Fibroblast of skin of scalp (primary cell): ENCODE results near the gene ADM.
A peak's percentile ranks its signal among the peaks of the same experiment; 100 is the strongest.

Experiments used
- DNase-seq: peaks from one replicate; pipeline ENCODE4 v3.0.0-alpha.2; 2013

The ADM gene

DNA sequence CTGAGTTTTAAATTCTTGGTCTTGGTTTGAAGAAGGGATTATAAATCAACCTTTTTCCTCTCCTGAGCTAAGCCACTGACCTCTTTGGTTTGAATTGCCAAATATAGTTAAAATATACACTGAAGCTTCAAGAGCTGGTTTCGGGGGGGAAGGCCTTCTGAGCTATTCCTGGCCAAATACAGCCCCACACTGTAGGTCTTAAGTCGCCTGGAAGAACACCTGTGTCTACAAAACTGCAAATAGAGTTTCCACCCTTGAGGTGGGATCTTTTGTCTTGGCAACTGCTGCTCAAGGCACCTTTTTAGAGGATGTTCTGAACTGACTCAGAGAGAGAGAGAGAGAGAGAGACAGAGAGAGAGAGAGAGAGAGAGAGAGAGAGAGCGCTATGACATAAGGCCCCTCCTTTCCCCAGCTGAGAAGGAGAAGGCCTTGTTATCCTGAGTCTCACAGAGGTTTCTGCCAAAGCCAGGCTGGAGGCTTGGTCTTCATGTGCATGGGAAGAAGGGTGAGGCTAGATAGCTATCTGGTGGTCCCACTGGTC, 5.5 kb downstream of the ADM start:
- peak; percentile 54 for DNase-seq

- DNase-seq: no peak
These were observed 6.9 kb downstream of the ADM start for GRCh38 chr11:10311802-10312201.

DNA sequence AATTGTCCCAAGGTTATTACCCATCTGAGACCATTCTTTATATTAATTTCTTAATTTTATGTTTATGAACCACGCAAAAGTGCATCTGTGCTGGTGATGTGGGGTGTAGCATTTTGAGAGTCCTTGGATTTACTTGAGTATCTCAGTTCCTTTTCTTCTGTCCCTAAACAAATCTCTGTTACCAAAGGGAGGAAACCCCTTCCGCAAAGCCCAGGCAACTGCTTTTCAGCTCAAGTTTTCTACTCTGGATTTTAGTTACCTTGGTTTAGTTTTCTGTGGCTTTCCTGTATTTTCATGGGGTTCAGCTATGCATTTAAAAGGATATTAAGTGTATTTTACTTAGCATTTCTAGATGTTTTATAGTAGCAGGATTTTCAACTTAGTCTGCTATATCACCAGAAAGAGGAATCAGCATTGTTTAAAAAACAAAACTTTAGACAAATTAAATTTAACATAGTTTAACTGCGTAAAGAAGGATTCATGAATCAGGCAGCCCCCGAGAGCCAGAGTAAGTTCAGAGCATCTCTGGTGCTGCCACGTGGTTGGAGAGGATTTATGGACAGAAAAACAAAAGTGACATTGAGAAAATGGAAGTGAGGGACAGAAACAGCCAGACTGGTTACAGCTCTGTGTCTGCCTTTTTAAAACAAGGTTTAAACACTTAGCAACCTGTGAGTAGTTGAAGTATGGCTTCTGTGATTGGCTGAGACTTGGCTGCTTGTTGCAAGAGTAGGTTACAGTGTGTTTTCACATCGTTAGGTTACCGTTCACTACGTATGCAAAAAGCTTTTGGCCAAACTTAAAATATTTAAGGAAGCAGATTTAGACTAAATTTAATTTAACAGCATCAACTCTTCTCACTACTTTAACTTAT, 9.6 kb downstream of the ADM start:
- DNase-seq: peak; percentile 44

DNA sequence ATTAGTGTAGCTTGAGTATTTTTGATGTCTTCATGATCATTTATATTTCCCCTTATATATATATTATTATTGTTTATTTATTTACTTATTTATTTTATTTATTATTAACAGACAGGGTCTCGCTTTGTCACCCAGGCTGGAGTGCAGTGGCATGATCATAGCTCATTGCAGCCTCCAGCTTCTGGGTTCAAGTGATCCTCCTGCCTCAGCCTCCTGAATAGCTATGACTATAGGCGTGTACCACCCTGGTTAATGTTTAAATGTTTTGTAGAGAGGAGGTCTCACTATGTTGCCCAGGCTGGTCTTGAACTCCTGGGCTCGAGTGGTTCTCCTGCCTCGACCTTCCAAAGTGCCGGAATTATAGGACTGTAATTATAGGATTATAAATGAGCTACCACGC, 10.2 kb downstream of the ADM start:
- DNase-seq: no peak

DNA sequence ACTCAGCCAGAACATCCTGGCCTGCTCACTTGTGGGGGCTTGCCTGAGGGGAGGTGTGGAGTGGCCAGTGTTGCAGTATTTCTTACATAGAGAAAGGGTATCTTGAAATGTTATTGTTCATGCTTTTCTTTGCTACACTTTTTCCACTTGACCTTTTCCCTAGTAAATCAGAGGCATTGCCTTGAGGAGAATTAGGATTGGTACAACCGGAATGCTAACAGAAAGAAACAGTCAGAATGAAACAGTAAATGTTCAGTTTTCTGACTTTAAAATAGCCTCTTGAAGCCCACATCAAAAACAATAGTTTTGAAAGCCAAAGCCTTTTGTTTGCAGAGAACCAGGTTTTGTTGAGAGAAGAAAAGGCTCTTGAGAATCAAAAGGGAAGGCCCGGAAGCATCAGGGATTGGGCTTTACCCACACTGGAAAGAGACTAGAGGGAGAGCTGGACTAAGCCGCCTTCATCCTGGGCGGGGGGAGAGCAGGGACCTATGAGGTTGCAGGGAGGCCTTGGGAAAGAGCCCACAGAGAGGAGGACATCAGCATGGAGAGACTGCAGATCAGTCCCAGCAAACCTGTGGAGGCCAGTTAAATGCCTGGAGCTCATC, 12.4 kb downstream of the ADM start:
- DNase-seq: no peak

DNA sequence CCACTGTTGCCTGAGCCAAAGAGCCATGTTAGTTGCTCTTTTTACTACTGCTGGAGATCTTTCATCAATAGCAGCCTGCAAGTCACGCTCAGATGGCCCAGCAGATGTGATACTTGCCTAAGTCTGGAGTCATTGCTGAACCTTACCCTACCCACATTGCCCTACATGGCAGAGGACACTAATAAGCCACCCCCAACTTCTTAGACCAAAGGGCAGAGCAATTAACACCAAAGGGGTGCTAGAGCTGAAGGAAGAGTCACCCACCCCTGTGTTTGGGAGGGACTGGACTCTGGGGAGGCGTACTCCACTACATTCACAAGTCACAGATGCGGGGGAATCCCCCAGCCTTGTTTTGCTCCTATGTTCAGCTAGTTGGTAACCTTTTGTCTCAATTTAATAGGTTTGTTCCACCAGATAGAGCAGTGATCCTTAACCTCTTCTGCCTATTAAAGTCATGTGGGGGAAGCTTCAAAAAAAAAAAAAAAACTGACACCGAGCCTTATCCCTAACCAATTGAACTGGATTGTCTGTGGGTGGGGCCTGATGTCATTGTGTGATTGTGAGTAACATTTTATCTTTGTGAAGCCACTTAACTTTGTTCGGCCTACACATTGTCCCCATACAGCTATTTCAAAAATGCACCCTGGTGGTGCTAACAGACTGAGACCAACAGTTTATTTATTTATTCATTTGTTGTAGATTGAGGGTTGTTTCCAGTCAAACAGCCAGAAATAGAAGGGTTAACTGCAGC, 13.1 kb downstream of the ADM start:
- no peak for DNase-seq

- DNase-seq: no peak
These were observed 13.6 kb downstream of the ADM start for GRCh38 chr11:10318527-10318802.

DNA sequence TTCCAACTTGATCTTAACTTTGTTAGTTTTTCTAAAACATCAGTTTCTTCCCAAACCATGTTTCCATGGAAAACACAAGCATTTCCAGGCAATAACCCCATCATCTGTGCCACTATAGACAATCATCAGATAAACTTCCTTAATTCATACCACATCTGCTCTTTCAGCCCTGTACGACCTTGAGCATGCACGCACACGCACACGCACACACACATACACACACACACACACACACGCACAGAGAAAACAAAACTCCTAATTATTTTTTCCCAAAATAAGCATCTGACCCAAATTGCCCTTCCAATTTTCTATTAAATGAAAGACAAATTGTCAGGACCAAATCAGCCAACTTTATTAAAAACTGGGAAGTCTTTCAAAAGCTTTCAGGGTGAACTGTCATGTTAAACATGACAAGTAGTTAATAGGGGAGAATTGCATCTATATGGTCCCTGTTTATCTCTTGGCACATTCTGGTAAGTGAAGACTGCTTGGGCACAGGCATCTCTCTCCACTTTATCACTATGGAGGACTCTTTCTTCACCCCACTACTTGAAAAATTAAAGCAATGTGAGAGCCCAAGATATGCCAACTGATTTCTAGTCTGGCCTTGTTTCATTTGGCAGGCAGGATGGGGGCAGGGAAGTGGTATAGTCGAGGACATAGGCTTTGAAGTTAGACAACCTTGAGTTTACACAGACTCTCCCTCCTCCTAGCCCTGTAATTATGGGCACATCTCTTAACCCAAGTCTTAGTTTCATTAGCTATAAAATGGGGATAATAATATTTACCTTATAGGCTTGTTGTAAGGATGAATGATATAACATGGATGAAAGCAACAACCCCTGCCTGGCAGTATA, 15.1 kb downstream of the ADM start:
- no peak for DNase-seq

DNA sequence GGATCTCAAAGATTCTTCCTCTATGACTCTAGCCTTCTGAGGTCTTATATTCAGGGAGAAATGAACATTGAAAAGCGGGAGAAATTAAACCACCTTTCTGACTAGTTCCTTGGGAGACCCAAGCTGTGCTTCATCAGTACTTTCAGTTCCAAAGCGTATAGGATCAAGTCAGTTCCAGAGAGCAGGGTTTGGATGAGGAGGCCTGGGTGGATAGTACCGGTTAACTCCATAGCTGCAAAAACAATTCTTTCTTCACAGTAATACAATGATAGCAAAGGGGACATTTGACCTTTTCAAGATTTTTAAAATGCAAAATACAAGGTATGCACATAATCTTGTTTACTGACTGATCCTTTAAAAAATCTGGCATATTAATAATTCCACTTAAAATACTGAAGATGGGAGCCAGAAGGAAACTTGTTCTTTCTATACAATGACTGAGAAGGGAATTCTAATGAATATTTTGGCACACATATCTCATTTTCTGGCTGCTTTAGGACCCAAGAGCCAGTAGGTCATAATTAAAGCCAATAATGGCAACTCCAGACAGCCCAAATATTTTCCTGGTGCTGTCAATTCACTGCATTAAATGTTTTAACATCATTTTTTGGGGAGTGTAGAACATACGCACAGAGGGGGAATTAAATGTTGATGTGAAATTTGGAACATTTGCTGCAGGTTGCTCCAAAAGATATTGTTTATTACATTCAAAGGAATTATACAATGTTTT, 16.0 kb downstream of the ADM start:
- DNase-seq: no peak

DNA sequence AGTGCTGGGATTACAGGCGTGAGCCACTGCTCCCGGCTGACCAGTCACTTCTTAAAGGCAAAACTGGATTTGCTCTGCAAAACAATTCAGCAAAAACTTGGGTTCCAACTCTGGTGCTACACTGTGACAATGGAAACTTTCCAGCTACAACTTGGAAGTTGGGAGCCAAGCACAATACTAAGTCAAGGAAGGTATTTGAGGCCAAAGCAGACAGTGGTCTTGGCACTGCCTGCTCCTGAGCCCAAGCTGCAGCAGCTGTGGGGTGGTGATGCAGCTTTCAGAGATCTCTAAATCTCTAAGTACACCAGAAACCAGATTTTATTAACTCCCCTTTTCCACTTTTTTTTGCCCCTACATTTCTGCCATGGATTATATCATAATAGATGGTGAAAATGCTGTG, 17.5 kb downstream of the ADM start:
- peak; percentile 46 for DNase-seq

DNA sequence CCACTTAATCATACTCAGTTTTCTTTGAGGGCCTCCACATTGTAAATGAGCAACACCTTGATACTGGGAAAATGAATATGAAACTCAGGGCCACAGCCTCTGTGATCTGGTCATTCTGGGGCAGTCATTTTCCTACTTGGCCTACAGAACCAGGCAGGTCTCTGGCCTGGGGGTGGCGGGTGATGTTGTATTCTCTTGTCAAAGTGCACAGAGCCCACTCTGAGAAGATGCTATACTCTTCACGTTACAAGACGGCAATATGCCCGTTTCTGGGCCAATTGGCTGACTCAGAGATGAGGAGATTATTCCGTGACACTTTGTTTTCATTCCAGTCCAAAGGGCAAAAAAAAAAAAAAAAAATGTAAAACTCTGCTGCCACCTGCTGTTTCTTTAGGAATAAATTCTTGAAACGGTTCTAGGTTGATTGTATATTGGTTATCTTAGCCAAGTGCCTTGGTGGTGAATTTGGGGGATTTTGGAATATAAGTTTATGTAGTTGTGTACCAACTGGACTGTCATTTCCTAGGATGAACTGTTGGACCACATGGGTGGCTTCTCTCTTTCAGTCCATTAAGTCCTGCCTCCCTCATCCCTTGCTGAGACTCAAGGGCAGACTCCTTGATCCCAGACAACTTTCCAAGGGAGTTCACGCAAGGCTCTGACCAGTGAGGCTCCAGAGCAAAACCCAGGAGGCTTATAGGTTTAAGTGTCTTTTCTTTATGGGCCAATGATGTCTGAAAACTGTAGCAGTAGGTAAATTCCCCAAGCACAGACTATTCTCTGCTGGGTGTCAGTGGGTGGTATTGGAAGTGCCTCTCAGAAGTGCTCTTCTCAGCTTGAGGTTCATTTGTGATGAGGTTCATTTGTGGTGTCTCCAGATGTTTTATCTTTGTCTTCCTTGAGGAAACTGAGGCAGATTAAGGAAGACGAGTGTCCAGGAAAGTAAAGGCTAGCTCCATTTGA, 18.2 kb downstream of the ADM start:
- peak; percentile 94 for DNase-seq

- DNase-seq: peak; percentile 56
These were observed 18.9 kb downstream of the ADM start for GRCh38 chr11:10323793-10324170.

DNA sequence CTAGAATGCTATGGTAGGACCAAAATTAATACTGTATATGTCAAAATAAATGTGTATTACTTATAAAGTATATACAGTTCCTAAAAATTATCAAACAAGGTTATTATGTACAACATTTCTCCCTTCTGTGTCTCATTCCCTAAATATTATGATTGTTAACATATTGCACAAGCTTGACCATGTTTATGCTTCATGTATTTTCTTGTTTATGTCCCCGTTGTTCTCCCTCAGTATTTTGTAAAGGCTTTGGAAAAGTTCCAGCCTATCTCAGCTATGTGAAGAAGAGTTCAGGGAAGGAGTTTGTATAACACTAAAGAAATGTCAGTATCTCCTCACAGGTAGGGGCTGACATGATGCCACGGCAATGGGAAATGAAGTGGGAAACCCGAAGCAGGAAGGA, 19.6 kb downstream of the ADM start:
- no peak for DNase-seq

DNA sequence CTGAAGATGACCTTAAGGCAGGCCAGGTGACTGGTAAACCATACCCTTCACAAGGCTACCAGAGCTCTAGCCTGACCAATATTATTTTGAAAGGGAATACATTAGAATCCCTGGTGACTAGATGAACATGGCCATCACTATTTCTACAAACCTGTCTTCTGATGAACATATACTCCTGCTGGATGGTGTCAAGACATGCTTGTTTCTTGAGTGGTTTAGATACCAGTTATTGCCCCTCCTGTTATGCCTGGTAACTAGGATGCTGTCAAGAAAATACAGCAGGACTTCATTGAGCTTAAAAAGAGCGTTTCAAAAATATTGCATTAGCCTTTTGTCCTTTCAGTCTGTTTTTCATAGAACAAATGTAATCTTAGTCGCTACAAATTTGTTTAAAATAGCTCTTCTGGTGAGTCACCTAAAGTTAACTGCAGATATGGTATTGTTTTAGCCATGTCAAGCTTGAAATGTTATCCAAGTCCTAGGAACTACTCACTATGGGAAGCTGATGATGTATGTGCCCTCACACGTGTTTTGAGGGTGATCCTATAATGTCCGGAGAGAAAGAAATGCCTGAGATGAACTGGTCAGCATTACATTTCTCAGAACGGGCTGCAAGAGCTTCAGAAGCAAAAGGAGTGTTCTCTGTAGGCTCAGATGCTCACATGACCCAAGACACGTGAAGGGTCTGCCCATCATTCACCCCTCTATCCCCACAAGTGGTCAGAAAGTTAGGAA, 20.6 kb downstream of the ADM start:
- peak; percentile 83 for DNase-seq

- no peak for DNase-seq
These were observed 21.4 kb downstream of the ADM start for GRCh38 chr11:10326012-10326964.

DNA sequence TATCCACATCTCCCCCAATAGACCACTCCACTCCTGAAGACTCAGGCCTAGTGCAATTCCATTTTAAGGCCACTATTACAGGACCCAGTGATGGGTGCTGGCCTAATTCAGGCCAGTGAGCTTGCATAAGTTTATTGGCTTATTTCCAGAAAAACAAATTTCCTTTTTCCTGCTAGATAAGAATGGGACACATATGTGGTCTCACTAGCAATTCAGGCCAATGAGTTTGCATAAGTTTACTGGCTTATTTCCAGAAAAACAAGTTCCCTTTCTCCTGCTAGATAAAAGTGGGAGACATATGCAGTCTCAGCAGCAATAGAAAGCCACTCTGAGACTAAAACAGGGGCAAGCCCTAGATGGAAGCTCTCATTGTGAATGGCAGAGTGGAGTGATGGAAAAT, 22.4 kb downstream of the ADM start:
- DNase-seq: peak; percentile 36

- DNase-seq: peak; percentile 60
These were observed 23.6 kb downstream of the ADM start for GRCh38 chr11:10328314-10329098.

- DNase-seq: no peak
These were observed 24.5 kb downstream of the ADM start for GRCh38 chr11:10329356-10329755.
